Urinary bladder (tissue), 4 donors: ENCODE measurements around the gene ASB10. TPM values are rescaled to one million over a fixed set of nuclear protein-coding genes. Genes with fewer than 3 reads are reported as not detected.
A peak's percentile ranks its signal among the peaks of the same experiment; 100 is the strongest.

ENCODE experiments used
- DNase-seq: peaks from one replicate; pipeline ENCODE4 v3.0.0-alpha.2; 2015; ENCODE audit errors: extremely low spot score
- H3K27ac ChIP-seq: one replicate; pipeline ENCODE4 v1.5.1; 2013; ENCODE audit warnings: low read depth, mild to moderate bottlenecking, moderate library complexity
- H3K36me3 ChIP-seq: one replicate; pipeline ENCODE4 v1.6.1; 2013; ENCODE audit warnings: mild to moderate bottlenecking, moderate library complexity; ENCODE audit not compliant: insufficient read depth
- H3K4me1 ChIP-seq: one replicate; pipeline ENCODE4 v1.6.1; 2013; ENCODE audit warnings: mild to moderate bottlenecking, moderate library complexity; ENCODE audit not compliant: insufficient read depth
- H3K4me3 ChIP-seq: one replicate; pipeline ENCODE4 v1.5.1; 2013; ENCODE audit warnings: low read depth, low read length
- WGBS: extraction: QIAGEN DNeasy Blood & Tissue Kit; methylation state at CpG from one replicate; pipeline ENCODE4 v1.1.7; 2013; 5-methylcytosine and 5-hydroxymethylcytosine counted together
- polyA plus RNA-seq: library from polyadenylated mRNA; stranded (reverse); fragments of 200-250 nt; gene quantifications from one replicate; pipeline ENCODE4 v1.2.3, GENCODE V29; 2013
- total RNA-seq: library from RNA; depleted of rRNA; stranded (reverse); fragments of >200 nt; gene quantifications from one replicate; pipeline ENCODE4 v1.2.3, GENCODE V29; 2014
- donor health status: healthy with polysubstance abuse.
- donor health status: healthy.

The ASB10 gene
- total and polyA plus RNA-seq, 2 donors, result not detected

- H3K4me3 ChIP-seq, result peak overlapping the region; percentile 65
- H3K36me3 ChIP-seq, result peaks cover 6% of the 10 kb centered on the region
- DNase-seq, result no peak
- WGBS, result 64% methylated on average over 8 of the region's 8 CpGs
- no peaks in the 10 kb centered on the region for H3K4me1 ChIP-seq
- no peak overlapping the region for H3K27ac ChIP-seq
Observed at GRCh38 chr7:151225948-151226510, 39.0 kb upstream of the ASB10 start.

GRCh38 chr7:151223728-151224127 is 36.7 kb upstream of the ASB10 start:
- H3K4me3 ChIP-seq, result no peak overlapping the region
- H3K27ac ChIP-seq, result no peak overlapping the region
- 91% methylated on average over 14 of the region's 14 CpGs for WGBS
- H3K36me3 ChIP-seq, result peaks cover 6% of the 10 kb centered on the region
- no peak for DNase-seq
- no peaks in the 10 kb centered on the region for H3K4me1 ChIP-seq

GRCh38 chr7:151218170-151218569 is 31.1 kb upstream of the ASB10 start:
- no peak for DNase-seq
- Histone ChIP-seq H3K36me3 (peaks cover 8% of the 10 kb centered on the region), H3K4me1 (no peaks in the 10 kb centered on the region), H3K27ac (no peak overlapping the region), H3K4me3 (no peak overlapping the region)
- WGBS, result 91% methylated on average over 9 of the region's 9 CpGs

- WGBS, result 95% methylated on average over 5 of the region's 5 CpGs
- H3K27ac ChIP-seq, result no peak overlapping the region
- no peak for DNase-seq
- H3K4me1 ChIP-seq, result no peaks in the 10 kb centered on the region
- peaks cover 2% of the 10 kb centered on the region for H3K36me3 ChIP-seq
- no peak overlapping the region for H3K4me3 ChIP-seq
Observed at GRCh38 chr7:151215396-151215795, 28.3 kb upstream of the ASB10 start.

- no peak for DNase-seq
- WGBS, result 84% methylated on average over 3 of the region's 3 CpGs
- H3K4me3 ChIP-seq, result no peak overlapping the region
Observed at GRCh38 chr7:151213826-151214225, 26.8 kb upstream of the ASB10 start.

DNA sequence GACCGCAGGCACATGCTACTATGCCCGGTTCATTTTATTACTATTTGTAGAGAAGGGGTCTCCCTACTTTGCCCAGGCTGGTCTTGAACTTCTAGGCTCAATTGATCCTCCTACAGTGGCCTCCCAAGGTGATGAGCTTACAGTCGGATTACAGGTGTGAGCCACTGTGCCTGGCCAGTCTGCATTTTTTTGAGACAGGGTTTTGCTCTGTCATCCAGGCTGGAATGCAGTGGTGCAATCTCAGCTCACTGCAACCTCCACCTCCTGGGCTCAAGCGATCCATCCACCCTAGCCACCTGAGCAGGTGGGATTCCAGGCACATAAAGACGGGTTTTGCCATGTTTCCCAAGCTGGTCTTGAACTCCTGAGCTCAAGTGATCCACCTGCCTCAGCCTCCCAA is 25.6 kb upstream of the ASB10 start:
- no peaks in the 10 kb centered on the region for H3K4me1 ChIP-seq
- DNase-seq, result no peak
- no peak overlapping the region for H3K4me3 ChIP-seq
- WGBS, result 85% methylated on average over 5 of the region's 5 CpGs
- H3K27ac ChIP-seq, result no peak overlapping the region
- H3K36me3 ChIP-seq, result peaks cover 2% of the 10 kb centered on the region

More at GRCh38 chr7:151213826-151214225, 26.8 kb upstream of the ASB10 start:
- H3K36me3 ChIP-seq, result peaks cover 2% of the 10 kb centered on the region
- H3K27ac ChIP-seq, result no peak overlapping the region
- H3K4me1 ChIP-seq, result no peaks in the 10 kb centered on the region

DNA sequence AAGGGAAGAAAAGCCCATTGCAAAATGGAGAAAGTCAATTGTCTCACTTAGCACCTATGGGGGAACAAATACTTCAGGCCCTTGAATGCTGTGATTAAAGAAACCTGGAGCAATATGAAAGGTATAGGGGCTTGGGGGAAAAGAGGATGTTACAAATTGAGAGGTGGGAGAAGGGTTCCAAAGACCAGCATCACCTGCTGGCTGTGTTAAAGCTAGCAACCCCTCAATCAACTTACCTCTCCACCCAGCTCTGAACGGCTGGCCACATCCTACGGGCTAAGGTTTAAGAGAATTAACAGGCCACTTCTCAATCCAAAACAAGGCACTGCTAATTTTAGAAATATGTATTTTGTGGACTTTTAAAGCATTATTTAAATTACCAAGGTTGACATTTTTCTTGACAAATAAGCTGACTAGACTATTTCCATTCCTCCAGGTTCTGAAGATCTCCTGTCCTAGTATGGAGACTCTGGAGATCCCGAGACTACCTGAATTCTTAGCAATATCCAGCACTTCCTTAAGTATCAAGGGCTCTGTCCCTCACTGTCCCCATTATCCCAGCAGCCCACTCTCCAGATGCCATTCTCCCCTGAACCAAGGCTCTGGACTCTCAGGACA is 24.2 kb upstream of the ASB10 start:
- no peak for DNase-seq
- H3K27ac ChIP-seq, result no peak overlapping the region
- 80% methylated on average over 3 of the region's 3 CpGs for WGBS

GRCh38 chr7:151210087-151210854 is 23.2 kb upstream of the ASB10 start, which contains the start of gene H2BK1:
Gene H2BK1, minus strand, starts transcription at chr7:151210488. Its CDS starts 170 bp downstream, at chr7:151210318.
- WGBS, result 82% methylated on average over 17 of the region's 17 CpGs

More for the DNA sequence above, 24.2 kb upstream of the ASB10 start:
- no peaks in the 10 kb centered on the region for H3K4me1 ChIP-seq
- H3K4me3 ChIP-seq, result no peak overlapping the region
- H3K36me3 ChIP-seq, result peaks cover 2% of the 10 kb centered on the region

DNA sequence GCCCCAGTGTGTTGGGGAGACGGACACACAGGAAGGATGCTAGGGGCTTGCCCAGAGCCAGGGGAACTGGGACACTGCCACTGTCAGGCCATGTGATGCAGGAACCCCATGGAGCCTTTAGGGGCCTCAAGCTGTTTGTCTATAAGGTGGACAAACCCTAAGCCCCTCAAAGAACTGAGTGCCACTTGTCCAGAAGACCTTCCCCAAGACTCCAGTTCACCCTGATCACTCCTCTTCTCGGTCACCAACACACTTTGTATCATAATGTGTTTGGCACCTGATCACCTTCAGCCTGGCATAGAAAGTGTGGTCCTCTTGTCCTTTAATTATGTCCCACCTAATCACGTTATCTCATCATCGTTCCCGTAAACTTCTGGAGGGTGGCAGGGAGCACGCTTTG is 22.5 kb upstream of the ASB10 start:
- no peaks in the 10 kb centered on the region for H3K4me1 ChIP-seq
- no peak overlapping the region for H3K27ac ChIP-seq
- no peaks in the 10 kb centered on the region for H3K36me3 ChIP-seq
- H3K4me3 ChIP-seq, result no peak overlapping the region
- WGBS, result 80% methylated on average over 6 of the region's 6 CpGs
- no peak for DNase-seq

More at GRCh38 chr7:151210087-151210854, 23.2 kb upstream of the ASB10 start, which contains the start of gene H2BK1:
- Histone ChIP-seq H3K36me3 (no peaks in the 10 kb centered on the region), H3K27ac (no peak within 1 kb of the TSS), H3K4me1 (no peaks in the 10 kb centered on the region), H3K4me3 (no peak within 1 kb of the TSS)
- DNase-seq, result no peak

GRCh38 chr7:151208253-151208862 is 21.3 kb upstream of the ASB10 start:
- H3K27ac ChIP-seq, result no peak overlapping the region
- H3K36me3 ChIP-seq, result no peaks in the 10 kb centered on the region
- DNase-seq, result no peak
- no peaks in the 10 kb centered on the region for H3K4me1 ChIP-seq
- WGBS, result 65% methylated on average over 9 of the region's 9 CpGs
- no peak overlapping the region for H3K4me3 ChIP-seq

DNA sequence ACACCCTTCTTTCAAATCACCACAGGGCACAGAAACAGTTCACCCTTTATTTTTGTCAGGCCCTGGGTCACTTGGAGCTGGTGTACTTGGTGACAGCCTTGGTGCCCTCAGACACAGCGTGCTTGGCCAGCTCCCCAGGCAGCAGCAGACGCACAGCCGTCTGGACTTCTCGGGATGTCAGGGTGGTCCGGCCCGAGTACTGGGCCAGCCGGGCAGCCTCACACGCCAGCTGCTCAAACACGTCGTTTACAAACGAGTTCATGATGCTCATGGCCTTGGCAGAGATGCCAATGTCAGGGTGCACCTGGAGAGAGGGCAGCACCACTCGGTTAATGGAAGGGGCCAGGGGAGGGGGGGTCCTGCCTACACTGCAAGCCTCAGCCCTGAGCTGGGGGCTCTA is 20.8 kb upstream of the ASB10 start:
- no peak for DNase-seq
- H3K4me3 ChIP-seq, result no peak overlapping the region
- H3K27ac ChIP-seq, result no peak overlapping the region
- WGBS, result 67% methylated on average over 12 of the region's 12 CpGs
- no peaks in the 10 kb centered on the region for H3K4me1 ChIP-seq
- no peaks in the 10 kb centered on the region for H3K36me3 ChIP-seq

- Histone ChIP-seq H3K4me1 (no peaks in the 10 kb centered on the region), H3K4me3 (no peak overlapping the region), H3K36me3 (no peaks in the 10 kb centered on the region), H3K27ac (no peak overlapping the region)
- WGBS, result 61% methylated on average over 9 of the region's 9 CpGs
- DNase-seq, result no peak
Observed at GRCh38 chr7:151207315-151207714, 20.3 kb upstream of the ASB10 start.

DNA sequence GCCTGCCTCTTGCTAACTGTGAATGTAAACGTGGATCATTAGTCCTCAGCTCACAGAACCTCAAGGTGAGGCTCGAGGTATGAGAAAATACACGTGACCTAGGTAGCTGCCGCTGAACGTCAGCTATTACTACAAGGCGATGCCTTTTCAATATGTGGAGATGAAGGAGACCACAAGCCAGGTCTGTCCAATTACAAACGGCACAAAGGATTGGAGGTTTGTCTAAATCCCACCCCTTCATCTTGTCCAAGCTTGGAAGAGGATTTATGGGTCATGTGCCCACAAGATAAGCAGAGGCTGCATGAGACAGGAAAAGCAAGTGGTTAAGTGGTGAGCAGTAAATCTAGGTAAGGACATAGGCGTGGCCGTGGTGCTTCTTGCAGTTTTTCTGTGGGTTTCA is 19.9 kb upstream of the ASB10 start:
- no peaks in the 10 kb centered on the region for H3K36me3 ChIP-seq
- no peaks in the 10 kb centered on the region for H3K4me1 ChIP-seq
- DNase-seq, result no peak
- no peak overlapping the region for H3K4me3 ChIP-seq
- no peak overlapping the region for H3K27ac ChIP-seq
- 48% methylated on average over 9 of the region's 9 CpGs for WGBS
